ENCODE measurements around the gene ABL1. TPM values are rescaled to one million over a fixed set of nuclear protein-coding genes. Genes with fewer than 3 reads are reported as not detected.

ABL1 gene
- total RNA-seq, 1 donor from 2014 or later = 72.6 TPM

DNA sequence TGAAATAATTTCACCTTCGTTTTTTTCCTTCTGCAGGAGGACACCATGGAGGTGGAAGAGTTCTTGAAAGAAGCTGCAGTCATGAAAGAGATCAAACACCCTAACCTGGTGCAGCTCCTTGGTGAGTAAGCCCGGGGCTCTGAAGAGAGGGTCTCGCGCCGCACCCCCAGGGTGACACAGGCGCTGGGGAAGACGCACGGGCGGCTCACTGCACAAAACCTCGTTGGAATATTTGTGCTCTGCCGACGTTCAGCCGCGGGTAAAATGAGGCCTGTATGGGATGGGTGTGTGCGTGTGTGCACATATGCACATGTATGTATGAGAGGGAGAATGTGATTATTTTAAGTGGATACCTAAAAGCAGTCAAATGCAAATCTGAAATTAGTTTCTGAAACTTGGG lies 37.0 kb downstream of the ABL1 start:
- no peak for DNase-seq (ENCODE audit: low spot score)

DNA sequence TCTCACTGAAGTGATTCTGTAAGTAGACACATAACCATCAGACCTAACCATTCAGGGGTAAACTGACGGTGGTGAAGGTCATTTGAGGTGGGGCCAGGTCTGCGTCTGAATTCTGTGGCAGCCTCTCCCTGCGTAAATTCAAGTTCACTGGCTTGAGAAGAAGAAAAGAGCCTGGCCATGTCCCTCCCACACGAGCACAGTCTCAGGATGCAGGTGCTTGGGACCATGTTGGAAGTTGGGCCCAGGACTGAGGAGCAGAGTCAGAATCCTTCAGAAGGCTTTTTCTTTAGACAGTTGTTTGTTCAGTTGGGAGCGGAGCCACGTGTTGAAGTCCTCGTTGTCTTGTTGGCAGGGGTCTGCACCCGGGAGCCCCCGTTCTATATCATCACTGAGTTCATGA lies 37.5 kb downstream of the ABL1 start:
- DNase-seq (ENCODE audit: low spot score) = no peak

DNA sequence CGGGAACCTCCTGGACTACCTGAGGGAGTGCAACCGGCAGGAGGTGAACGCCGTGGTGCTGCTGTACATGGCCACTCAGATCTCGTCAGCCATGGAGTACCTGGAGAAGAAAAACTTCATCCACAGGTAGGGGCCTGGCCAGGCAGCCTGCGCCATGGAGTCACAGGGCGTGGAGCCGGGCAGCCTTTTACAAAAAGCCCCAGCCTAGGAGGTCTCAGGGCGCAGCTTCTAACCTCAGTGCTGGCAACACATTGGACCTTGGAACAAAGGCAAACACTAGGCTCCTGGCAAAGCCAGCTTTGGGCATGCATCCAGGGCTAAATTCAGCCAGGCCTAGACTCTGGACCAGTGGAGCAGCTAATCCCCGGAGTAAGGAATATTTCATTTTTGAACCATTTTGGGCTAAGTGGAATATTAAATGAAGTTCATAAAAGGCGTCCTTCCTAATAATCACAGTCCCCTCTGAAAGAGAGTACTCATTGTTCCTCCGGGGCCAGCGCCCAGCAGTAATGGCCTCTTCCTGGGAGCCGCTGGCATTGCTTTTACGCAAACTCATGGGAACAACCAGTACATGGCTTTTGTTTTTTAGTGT lies 38.0 kb downstream of the ABL1 start:
- no peak for DNase-seq (ENCODE audit: low spot score)

DNA sequence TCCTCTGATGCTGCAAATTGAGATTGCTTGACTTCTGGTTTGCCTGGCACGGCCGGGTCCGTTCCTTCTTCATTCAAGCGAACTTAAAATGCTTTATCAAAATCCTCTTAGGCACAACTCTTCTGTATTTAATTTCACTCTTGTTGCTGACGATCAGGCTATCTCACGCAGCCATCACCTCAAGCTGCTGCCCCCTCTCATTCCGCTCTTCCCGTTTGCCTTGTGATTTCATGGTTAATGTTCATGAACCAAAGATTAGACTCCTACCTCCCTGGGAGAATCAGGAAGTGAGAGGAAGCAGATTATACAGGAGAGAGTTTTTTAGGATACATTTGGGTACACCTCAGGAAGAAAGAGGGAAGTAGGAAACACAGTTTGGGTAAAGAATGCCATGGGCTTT lies 38.9 kb downstream of the ABL1 start:
- DNase-seq (ENCODE audit: low spot score) = no peak

DNA sequence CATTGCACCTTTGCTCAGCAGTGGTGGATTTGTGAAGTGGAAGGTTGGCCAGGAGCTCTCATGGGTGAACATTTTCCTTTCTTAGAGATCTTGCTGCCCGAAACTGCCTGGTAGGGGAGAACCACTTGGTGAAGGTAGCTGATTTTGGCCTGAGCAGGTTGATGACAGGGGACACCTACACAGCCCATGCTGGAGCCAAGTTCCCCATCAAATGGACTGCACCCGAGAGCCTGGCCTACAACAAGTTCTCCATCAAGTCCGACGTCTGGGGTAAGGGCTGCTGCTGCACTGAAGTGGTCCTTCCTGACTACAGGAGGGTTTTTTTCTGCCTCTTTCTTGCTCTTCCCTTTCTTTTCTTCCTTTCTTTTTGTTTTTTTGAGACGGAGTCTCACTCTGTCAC lies 39.7 kb downstream of the ABL1 start:
- DNase-seq (ENCODE audit: low spot score) = no peak

DNA sequence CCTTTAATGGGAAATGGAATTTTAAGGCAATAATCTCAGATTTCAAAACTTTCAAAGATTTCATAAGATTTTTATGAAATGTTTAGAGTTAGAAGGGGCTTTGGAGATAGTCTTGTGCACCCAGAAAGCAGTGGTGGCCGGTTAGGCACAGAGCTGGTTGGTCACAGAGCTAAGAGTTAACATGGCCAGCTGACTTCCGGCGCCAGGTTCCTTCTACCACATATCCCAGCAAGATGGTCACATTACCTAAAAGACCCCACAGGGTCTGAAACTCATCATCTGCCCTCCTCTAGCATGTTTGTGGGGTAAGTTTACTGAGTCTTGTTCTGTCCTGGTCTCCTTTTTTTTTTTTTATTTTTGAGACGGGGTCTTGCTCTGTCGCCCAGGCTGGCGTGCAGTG lies 42.2 kb downstream of the ABL1 start:
- no peak for DNase-seq (ENCODE audit: low spot score)

DNA sequence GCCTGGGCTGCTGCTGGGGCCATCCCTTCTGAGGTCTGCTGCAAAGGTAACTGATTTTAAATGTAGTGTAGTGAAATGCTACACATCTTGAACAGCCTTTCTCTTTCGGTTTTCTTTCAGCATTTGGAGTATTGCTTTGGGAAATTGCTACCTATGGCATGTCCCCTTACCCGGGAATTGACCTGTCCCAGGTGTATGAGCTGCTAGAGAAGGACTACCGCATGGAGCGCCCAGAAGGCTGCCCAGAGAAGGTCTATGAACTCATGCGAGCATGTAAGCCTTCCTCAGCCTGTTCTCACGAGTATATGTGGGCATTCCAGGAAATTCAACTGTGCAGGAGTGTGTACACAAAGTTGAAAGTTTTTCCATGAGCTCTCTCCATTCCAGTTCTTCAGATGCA lies 43.2 kb downstream of the ABL1 start:
- DNase-seq (ENCODE audit: low spot score) = no peak

DNA sequence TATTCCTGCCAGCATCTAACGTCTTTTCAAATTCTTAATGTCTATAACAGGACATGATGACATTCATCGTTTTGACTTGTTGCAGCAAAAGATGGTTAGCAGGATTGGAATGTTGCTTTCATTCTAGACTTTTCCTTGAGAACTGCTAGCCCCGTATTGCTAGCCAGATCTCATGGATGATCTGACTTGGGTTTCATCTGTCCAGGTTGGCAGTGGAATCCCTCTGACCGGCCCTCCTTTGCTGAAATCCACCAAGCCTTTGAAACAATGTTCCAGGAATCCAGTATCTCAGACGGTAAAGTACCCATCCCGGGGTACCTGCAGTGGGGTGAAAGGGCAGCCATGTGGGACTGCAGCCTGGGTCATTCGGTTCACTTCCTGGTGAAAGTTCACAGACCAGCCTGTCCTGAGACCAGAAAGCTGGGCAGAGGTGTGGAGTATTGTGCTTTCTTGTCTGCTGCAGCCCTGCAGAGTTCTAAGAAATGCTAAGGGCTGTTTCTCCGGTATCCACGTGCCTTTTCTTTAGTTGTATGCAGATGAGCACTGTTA lies 44.9 kb downstream of the ABL1 start:
- DNase-seq (ENCODE audit: low spot score) = no peak

DNA sequence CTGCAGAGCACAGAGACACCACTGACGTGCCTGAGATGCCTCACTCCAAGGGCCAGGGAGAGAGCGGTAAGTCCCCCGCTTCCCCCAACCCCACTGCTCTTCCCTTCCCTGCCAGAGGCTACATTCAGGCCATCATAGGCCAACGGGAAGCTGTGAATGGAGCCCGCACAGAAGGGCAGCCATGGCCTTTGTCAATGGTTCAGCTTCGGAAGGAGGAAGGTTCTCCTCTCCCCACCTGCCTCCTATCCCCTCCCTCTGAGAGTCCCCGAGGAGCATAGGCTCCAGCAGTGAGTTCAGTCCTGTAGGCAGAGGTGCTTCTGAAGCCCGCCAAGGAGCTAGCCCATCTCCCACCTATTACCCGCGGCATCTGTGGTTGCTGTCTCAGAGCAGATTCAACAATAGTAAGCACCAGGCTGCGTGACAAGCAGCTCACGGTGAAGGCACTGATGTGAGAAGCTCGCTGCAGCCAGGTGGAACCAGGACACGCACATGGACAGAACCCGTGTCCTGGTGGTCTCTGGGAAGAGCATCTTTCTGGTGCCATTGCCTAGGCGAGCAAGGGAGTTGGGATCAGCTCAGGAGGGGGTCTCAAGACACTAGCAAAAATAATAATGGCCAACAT lies 45.7 kb downstream of the ABL1 start:
- DNase-seq (ENCODE audit: low spot score) = no peak

DNA sequence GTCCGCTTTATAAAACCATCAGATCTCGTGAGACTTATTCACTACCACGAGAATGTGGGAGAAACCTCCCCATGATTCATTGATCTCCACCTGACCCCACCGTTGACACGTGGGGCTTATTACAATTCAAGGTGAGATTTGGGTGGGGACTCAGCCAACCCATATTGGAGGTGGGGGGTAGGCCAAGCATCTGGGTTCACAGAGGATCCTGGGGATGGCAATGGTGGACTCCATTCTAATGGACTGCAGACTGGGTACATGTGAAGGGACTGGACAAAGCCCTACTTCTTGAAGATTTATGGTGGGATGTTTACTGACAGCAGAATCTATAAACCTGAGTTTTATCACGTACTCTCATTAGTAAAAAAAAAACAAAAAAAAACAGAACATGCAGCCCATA lies 46.5 kb downstream of the ABL1 start:
- no peak for DNase-seq (ENCODE audit: low spot score)

DNA sequence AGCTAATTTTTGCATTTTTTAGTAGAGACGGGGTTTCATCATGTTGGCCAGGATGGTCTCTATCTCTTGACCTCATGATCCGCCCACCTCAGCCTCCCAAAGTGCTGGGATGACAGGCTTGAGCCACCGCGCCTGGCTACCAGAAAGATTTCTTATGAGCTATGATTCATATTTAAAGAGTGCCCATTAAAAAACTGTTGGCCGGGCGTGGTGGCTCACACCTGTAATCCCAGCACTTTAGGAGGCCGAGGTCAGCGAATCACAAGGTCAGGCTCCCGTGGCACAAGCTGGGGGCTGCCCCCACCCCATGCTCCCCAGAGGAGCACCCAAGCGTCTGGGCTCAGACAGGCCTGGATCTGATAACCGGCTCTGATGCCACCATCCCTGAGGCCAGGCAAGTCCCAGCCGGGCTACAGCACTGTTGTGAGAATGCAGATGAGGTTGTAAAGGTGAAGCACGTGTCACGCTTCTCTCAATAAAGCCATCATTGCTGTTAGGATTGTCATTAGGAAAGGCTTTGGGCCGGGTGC lies 47.7 kb downstream of the ABL1 start:
- no peak for DNase-seq (ENCODE audit: low spot score)

DNA sequence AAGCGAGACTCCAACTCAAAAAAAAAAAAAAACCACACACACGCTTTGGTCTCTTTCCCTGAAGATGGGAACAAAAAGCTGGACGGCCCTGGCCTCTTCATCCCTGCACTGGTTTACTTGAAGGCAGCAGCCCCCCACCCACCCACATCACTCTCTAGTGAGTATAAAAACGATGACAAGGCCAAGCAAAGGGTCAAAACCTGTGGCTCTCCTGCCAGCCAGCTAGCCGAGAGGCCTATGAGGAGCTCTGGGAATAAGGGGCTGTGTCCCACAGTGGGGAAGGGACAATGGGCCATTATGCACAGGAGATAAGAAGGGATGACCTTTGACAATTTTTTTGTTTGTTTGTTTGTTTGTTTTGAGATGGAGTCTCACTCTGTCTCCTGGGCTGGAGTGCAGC lies 48.4 kb downstream of the ABL1 start:
- no peak for DNase-seq (ENCODE audit: low spot score)

DNA sequence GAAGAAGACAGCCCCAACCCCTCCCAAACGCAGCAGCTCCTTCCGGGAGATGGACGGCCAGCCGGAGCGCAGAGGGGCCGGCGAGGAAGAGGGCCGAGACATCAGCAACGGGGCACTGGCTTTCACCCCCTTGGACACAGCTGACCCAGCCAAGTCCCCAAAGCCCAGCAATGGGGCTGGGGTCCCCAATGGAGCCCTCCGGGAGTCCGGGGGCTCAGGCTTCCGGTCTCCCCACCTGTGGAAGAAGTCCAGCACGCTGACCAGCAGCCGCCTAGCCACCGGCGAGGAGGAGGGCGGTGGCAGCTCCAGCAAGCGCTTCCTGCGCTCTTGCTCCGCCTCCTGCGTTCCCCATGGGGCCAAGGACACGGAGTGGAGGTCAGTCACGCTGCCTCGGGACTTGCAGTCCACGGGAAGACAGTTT lies 49.1 kb downstream of the ABL1 start:
- DNase-seq (ENCODE audit: low spot score) = no peak

DNA sequence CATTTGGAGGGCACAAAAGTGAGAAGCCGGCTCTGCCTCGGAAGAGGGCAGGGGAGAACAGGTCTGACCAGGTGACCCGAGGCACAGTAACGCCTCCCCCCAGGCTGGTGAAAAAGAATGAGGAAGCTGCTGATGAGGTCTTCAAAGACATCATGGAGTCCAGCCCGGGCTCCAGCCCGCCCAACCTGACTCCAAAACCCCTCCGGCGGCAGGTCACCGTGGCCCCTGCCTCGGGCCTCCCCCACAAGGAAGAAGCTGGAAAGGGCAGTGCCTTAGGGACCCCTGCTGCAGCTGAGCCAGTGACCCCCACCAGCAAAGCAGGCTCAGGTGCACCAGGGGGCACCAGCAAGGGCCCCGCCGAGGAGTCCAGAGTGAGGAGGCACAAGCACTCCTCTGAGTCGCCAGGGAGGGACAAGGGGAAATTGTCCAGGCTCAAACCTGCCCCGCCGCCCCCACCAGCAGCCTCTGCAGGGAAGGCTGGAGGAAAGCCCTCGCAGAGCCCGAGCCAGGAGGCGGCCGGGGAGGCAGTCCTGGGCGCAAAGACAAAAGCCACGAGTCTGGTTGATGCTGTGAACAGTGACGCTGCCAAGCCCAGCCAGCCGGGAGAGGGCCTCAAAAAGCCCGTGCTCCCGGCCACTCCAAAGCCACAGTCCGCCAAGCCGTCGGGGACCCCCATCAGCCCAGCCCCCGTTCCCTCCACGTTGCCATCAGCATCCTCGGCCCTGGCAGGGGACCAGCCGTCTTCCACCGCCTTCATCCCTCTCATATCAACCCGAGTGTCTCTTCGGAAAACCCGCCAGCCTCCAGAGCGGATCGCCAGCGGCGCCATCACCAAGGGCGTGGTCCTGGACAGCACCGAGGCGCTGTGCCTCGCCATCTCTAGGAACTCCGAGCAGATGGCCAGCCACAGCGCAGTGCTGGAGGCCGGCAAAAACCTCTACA lies 49.8 kb downstream of the ABL1 start:
- no peak for DNase-seq (ENCODE audit: low spot score)

DNA sequence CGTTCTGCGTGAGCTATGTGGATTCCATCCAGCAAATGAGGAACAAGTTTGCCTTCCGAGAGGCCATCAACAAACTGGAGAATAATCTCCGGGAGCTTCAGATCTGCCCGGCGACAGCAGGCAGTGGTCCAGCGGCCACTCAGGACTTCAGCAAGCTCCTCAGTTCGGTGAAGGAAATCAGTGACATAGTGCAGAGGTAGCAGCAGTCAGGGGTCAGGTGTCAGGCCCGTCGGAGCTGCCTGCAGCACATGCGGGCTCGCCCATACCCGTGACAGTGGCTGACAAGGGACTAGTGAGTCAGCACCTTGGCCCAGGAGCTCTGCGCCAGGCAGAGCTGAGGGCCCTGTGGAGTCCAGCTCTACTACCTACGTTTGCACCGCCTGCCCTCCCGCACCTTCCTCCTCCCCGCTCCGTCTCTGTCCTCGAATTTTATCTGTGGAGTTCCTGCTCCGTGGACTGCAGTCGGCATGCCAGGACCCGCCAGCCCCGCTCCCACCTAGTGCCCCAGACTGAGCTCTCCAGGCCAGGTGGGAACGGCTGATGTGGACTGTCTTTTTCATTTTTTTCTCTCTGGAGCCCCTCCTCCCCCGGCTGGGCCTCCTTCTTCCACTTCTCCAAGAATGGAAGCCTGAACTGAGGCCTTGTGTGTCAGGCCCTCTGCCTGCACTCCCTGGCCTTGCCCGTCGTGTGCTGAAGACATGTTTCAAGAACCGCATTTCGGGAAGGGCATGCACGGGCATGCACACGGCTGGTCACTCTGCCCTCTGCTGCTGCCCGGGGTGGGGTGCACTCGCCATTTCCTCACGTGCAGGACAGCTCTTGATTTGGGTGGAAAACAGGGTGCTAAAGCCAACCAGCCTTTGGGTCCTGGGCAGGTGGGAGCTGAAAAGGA lies 50.7 kb downstream of the ABL1 start:
- DNase-seq (ENCODE audit: low spot score) = no peak

DNA sequence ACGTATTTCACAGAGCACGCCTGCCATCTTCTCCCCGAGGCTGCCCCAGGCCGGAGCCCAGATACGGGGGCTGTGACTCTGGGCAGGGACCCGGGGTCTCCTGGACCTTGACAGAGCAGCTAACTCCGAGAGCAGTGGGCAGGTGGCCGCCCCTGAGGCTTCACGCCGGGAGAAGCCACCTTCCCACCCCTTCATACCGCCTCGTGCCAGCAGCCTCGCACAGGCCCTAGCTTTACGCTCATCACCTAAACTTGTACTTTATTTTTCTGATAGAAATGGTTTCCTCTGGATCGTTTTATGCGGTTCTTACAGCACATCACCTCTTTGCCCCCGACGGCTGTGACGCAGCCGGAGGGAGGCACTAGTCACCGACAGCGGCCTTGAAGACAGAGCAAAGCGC lies 51.9 kb downstream of the ABL1 start:
- no peak for DNase-seq (ENCODE audit: low spot score)

DNA sequence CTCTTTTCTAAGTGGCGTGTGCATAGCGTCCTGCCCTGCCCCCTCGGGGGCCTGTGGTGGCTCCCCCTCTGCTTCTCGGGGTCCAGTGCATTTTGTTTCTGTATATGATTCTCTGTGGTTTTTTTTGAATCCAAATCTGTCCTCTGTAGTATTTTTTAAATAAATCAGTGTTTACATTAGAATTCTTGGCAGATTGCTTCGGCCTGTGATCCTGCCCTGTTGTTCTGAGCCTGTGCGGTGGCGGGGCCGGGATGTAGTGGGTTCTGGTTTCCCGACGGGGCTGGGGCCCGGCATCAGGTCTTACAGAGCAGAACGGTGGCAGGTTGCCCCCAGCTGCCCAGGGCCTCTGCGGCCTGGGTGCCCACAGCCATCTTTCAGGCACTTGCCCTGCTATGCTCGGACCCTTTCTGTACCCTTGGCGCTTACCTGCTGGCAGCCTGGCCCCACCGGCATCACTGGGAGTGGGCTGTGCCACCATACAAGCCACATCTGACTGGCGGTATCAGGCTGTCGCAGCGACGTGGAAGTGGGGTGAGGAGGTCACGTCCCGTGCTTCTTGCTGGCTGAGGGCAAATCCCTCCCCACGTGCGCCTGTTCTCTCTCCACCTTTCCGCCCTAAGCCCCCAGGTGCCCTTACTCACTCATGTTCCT lies 52.6 kb downstream of the ABL1 start:
- no peak for DNase-seq (ENCODE audit: low spot score)

DNA sequence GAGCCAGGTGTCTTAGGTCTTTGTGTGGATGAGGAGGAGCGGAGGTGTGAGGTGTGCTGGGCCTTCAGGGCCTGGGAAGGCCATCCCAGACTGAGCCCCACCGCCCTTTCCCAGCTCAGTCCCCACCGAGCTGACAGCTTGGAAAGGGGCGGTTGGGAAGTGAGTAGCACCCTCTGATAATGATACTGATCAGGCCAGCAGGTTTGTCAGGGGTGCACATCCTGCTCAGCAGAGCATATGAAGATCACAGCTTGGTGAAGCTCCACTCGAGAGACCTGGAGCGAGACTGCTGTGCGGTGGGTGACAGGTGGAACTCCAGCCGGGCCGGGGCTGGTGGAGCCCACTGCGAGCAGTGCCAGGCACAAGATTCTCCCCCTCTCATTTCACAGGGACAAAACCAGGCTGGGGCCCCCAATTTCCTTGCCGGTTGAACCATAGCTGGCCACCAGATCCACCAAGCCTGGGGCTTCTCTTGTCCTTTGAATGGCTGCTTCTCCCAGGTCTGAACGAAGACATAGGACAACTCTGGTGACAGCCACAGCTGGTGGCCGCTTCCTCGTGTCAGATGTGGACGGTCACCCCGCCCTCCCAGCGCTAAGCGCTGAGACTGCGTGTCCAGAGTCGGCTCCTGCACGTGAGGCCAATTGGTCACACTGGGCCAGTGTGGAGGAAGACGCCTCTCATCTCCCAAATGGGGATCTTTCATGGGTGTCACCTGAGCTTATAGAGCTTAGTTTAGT lies 53.3 kb downstream of the ABL1 start:
- DNase-seq (ENCODE audit: low spot score) = no peak

DNA sequence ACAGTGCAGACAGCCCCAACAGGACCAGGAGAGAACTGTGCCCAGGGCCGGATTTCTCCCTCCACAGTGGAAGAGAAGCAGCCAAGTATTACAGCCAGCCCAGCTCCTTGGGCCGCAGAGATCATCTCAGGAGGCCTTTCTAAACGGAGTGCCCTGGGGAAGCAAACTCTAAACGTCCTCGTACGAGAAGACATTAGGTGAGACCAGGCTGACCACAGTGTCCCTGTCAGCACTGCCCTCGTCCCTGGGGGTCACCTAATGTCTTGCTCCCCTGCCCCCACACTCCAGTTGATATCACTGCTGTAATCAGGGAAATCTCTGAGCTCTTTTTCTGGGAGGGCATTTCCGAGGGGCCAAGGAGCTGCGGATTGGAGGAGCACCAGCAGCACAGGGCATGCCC lies 55.1 kb downstream of the ABL1 start:
- no peak for DNase-seq (ENCODE audit: low spot score)
